ENCODE data around the gene ST3GAL4.

The ST3GAL4 gene

DNA sequence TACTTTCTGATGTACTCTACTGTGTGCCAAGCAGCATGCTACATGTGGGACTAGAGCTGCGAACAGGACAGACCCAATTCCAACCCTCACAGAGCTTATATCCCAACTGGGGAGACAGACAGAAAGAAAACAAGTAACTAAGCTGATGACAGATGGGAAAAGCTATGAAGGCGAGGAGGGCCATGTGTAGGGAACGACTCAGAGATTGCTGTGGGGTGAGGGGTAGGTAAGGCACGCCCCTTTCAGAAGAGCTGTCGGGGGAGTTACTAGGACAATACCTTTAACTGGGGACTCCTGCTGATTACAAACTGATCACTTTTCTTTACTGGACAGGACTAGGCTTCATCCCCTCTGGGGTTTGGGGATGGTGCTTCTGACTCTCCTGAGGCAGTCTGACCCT lies 48.9 kb downstream of the ST3GAL4 start:
- TF ChIP-seq CTCF (IDR thresholded peaks at IDR 0.05; ENCODE audit: insufficient read depth, low read depth, low read length, missing control alignments) = no peak
- no peak overlapping the region for H3K4me3 ChIP-seq (ENCODE audit: low read length)

GRCh38 chr11:126405374-126405773 lies 49.9 kb downstream of the ST3GAL4 start:
- no peak overlapping the region for H3K4me3 ChIP-seq (ENCODE audit: low read length)
- DNase-seq (ENCODE audit: low read depth) = peak; percentile 29
- TF ChIP-seq CTCF (IDR thresholded peaks at IDR 0.05; ENCODE audit: insufficient read depth, low read depth, low read length, missing control alignments) = no peak

More for the DNA sequence above, 48.9 kb downstream of the ST3GAL4 start:
- DNase-seq (ENCODE audit: low read depth) = peak; percentile 39

GRCh38 chr11:126405906-126406305 lies 50.4 kb downstream of the ST3GAL4 start:
- no peak for TF ChIP-seq CTCF (IDR thresholded peaks at IDR 0.05; ENCODE audit: insufficient read depth, low read depth, low read length, missing control alignments)
- H3K4me3 ChIP-seq (ENCODE audit: low read length) = no peak overlapping the region
- peak; percentile 68 for DNase-seq (ENCODE audit: low read depth)

- no peak for TF ChIP-seq CTCF (IDR thresholded peaks at IDR 0.05; ENCODE audit: insufficient read depth, low read depth, low read length, missing control alignments)
- H3K4me3 ChIP-seq (ENCODE audit: low read length) = no peak overlapping the region
- no peak for DNase-seq (ENCODE audit: low read depth)
Measured at GRCh38 chr11:126406368-126406767, 50.9 kb downstream of the ST3GAL4 start.

DNA sequence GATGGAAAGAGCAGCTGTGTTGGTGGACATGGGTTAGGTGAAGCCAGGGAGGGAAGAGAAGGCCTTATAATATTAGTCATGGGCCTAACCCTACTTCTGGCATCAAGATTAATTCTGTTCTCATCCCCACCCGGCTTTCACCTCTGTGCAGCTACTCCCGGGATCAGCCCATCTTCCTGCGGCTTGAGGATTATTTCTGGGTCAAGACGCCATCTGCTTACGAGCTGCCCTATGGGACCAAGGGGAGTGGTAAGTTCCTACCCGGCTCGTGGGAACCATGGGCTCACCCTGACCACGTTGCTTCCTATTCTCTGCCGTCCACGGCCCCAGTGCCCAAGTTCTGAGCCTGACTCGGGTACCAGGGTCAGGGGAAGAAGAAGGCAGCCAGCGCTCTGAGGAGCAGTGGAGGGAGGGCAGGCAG lies 51.6 kb downstream of the ST3GAL4 start:
- TF ChIP-seq CTCF (IDR thresholded peaks at IDR 0.05; ENCODE audit: insufficient read depth, low read depth, low read length, missing control alignments) = no peak
- no peak for DNase-seq (ENCODE audit: low read depth)
- H3K4me3 ChIP-seq (ENCODE audit: low read length) = no peak overlapping the region

GRCh38 chr11:126407682-126408288 lies 52.3 kb downstream of the ST3GAL4 start:
- no peak overlapping the region for H3K4me3 ChIP-seq (ENCODE audit: low read length)
- DNase-seq (ENCODE audit: low read depth) = no peak
- TF ChIP-seq CTCF (IDR thresholded peaks at IDR 0.05; ENCODE audit: insufficient read depth, low read depth, low read length, missing control alignments) = no peak

GRCh38 chr11:126408496-126408895 lies 53.0 kb downstream of the ST3GAL4 start:
- TF ChIP-seq CTCF (IDR thresholded peaks at IDR 0.05; ENCODE audit: insufficient read depth, low read depth, low read length, missing control alignments) = no peak
- H3K4me3 ChIP-seq (ENCODE audit: low read length) = no peak overlapping the region
- no peak for DNase-seq (ENCODE audit: low read depth)
